T-helper 9 cell (primary cell): ENCODE data around the gene OCSTAMP.

Experiments used
- DNase-seq: peaks from one replicate; pipeline ENCODE4 v3.0.0-alpha.2; 2020
- total RNA-seq, 2 donors: gene quantifications; one replicate each; lab custom pipeline; 2026; lab: John Stamatoyannopoulos, UW

The OCSTAMP gene, protein sequence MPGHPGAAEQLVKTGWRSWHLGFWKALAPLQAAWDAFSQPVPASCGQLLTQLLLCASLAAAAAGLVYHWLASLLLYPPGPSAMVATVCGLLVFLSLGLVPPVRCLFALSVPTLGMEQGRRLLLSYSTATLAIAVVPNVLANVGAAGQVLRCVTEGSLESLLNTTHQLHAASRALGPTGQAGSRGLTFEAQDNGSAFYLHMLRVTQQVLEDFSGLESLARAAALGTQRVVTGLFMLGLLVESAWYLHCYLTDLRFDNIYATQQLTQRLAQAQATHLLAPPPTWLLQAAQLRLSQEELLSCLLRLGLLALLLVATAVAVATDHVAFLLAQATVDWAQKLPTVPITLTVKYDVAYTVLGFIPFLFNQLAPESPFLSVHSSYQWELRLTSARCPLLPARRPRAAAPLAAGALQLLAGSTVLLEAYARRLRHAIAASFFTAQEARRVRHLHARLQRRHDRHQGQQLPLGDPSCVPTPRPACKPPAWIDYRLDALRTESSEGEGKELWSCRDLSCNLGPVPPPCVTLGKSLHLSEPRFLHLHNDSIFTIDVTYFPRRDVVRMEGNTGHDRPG
- 0 reads per million in 2 donors for total RNA-seq

DNA sequence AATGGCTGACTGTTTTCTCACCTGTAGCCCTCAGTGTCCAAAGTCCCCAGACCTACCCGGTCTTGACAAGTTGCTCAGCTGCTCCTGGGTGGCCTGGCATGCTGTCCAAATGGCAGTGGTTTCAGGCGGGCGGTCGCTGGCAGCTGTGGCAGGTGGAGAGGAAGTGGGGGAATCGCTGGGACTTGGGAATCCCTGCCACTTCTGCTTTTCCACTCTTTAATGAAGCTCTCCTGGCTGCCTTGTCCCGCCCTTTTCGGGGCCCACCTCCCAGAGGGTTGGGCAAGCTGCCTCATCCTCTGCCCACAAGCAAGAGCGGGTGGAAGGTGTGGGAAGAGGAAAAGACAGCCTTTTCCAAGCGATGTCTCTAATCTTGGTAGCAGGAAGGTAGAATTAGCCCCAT, at the start of gene OCSTAMP:
OCSTAMP (minus strand) TSS at position 194 of the 400 bp plus-strand sequence; CDS start at position 100, 94 bp downstream.
- DNase-seq, result no peak

DNA sequence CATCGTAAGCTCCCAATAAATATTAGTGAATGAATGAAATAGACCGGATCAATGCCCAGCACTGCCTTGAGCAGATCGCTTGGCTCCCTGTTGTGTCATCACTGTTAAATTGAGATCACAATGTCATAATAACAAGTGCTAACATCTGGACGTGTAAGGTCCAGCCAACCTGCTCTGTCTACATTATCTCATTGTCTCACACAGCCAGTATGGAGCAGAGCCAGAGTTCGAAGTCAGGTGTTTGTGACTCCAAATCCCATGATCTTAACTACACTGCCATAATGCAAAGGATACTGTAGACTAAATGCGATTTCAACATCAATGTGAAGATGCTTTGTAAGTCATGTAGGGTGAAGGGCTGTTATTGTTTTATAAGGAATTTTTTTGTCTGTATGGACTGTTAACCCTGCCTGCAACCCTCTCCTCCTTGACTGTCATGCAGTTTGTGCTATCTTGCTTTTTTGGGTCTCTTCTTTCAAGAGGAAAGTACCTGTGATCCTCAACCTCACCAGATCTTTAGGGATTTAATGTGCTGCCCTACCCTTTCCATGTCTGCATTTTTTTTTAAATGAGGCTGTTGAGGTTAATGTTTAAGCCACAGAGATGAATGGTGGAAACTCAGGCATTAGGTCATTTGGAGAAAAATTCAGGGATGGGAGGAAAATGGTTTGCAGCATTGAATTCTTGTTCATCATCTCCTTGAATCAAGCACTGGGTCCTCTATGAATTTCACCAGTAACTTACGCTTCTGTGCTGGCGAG, 49.0 kb upstream of the OCSTAMP start:
- no peak for DNase-seq

DNA sequence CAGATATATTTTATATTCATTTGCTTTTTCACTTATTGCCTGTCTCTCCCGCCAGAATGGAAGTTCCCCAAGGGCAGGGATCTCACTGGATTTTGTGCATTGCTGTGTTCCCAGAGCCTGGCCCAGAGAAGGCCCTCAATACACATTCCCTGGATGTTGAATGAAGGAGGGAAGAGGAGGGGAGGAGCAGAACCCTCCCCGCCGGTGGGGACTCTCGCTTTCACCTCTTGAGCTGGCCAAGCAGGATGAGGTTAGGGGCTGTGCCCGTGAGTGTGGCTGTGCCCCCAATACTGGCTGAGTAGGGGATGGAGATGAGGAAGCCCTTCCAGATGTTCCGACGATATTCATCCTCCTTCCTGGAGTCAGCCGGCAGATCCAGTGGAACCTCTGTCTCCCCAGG, 45.5 kb upstream of the OCSTAMP start:
- no peak for DNase-seq

- DNase-seq, result no peak
Observed at GRCh38 chr20:46594725-46595124, 44.3 kb upstream of the OCSTAMP start.

DNA sequence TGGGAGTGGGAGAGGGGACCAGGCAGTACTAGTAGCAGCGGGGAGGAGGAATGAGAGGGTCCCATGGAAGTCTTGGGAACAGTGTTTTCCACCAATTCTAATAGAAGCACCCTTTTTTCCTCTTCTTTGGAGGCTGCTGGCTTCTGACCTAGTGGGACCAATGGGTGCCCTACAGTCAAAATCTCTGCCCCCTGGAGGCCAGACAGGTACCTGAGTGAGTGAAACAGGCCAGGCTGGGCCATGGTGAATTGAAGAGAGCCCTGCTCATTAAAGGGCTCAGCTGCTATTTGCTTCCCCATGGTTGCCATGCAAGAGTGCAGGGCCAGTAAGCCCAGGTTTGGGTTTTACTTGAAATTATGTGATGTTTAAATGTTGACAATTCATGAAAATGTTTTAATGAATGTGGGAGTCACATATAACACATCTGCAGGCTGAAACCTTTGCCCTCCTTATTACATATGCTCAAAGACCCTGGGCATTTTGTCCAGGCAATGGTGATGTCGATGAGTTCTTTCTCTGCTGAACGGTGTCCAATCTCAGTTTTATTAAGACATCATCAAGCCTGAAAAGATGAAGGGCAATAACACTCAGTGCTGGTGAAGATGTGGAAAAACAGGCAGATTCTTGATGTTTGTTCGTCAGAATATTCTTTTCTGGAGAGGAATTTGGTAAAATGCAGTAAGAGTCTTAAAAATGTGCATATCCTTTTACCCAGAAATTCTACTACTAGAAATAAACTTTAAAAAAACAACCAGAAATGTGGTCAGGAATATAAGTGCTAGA, 42.3 kb upstream of the OCSTAMP start:
- no peak for DNase-seq

- DNase-seq, result no peak
Observed at GRCh38 chr20:46590443-46590842, 40.0 kb upstream of the OCSTAMP start.

DNA sequence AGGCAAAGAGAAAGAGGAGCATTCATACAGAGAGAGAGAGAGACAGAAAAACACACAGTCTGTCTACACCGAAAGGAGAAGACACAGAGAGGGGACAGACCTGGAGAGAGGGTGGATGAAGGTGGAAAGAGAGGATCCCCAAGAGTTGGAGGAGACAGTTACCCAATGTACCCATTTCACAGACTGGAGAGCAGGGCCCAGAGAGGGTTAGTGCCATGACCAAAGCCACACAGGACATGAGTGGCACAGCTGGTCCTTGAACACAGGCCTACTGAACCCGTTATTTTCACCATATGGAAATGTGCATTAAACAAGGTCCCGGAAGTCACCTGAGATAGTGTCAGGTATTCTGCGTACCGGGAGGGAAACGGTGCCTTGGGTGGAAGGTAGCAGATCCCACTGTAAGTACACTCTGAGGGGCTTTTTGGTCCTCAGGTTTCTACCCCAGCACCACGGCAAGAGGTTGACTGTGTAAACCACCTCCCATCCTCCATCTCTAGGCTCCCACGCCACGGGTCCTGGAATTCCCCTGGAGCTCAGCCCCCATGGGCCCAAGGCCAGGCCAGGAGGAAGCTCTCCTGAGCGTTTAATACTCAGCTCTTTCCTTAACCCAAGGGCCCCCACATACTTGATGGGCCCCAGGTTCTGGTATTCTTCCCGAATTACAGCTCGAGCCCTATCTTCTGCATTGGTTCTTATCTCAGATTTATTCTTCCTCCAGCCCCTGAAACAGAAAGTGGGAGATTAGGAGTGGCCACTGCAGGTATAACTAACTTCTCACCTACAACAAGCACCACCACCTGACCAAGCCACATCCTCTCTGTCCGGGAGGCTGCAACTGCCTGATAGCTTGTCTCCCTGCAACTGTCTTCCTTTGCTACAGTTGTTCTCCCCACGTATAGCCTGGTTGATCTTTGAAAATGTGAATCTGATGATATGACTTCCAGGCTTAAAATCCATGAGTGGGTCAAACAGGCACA, 38.4 kb upstream of the OCSTAMP start:
- DNase-seq, result no peak

- DNase-seq, result no peak
Observed at GRCh38 chr20:46587986-46588385, 37.5 kb upstream of the OCSTAMP start.

- DNase-seq, result no peak
Observed at GRCh38 chr20:46586724-46587123, 36.3 kb upstream of the OCSTAMP start.

- DNase-seq, result no peak
Observed at GRCh38 chr20:46584508-46584907, 34.1 kb upstream of the OCSTAMP start.

DNA sequence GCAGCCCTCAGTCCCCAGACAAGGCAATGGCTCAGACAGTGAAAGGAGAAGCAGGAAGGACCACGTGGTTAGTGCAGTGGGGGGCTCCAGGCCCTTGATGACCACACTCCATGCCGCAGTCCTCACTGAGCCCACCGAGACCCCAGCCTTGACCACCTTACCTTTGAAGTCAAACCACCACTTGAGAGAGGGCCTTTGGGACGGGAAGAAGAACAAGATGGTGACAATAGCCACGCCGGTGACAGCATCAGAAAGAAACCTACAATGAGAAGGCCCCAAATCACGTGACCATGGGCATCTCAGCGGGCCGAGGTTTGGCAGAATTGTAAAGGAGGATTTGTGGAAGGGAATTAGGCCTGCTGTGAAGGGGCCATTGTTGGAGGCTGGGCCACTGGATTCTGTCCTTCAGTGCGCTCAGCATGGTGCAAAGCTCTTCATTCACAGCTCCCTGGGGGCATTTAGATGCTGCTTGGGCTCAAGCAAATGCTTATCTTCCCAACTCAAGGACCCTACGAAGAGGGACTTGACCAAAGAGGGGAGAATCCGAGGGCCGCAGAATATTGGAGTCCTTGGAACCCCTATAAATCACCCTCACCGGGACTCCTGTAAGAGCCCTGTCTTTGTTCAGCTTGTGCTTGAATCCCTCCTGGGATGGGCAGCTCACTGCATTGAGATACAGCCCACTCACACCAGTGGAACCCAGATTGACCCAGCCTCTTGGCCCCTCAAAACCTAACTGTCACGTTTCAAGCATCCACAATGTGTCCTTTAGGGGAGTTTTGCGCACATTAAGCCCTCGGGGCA, 33.2 kb upstream of the OCSTAMP start:
- DNase-seq, result no peak

DNA sequence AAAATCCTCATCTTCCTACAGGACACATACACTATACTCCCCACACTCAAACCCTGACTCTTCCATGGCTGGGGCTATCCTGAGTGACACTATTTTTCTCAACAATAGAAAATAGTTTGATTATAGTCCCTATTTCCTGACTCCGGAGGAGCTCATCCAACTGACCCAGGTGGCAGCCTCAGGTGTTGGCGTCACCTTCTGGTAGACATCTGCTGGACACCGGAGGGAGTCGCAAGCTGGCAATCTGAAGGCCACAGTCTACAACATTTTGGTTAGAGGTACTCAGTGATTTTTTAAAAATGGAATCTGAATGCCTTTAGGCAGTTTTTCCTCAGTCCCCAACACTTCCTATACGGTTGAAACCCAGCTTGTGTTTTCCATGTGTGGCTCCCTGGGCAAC, 32.2 kb upstream of the OCSTAMP start:
- DNase-seq, result no peak

DNA sequence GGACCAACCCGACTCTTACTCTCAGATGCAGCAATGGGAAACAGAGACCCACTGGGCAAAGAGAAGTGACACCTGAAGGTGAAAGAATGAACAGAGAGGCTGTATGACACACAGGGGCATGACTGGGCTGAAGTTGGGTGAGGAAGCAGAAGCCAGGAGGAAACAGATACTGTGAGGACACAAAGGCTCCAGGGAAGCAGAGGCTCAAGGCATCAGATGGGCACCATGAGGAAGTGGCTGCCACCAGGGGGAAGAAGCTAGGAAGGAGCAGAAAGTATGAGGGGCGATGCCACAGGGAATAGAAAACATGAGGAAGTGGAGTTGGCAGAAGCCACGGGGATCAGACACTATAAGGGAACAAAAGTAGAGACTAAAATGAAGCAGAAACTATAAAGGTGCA, 30.9 kb upstream of the OCSTAMP start:
- DNase-seq, result no peak

GRCh38 chr20:46580613-46581205, 30.3 kb upstream of the OCSTAMP start:
- no peak for DNase-seq

- DNase-seq, result no peak
Observed at GRCh38 chr20:46578745-46579144, 28.3 kb upstream of the OCSTAMP start.

DNA sequence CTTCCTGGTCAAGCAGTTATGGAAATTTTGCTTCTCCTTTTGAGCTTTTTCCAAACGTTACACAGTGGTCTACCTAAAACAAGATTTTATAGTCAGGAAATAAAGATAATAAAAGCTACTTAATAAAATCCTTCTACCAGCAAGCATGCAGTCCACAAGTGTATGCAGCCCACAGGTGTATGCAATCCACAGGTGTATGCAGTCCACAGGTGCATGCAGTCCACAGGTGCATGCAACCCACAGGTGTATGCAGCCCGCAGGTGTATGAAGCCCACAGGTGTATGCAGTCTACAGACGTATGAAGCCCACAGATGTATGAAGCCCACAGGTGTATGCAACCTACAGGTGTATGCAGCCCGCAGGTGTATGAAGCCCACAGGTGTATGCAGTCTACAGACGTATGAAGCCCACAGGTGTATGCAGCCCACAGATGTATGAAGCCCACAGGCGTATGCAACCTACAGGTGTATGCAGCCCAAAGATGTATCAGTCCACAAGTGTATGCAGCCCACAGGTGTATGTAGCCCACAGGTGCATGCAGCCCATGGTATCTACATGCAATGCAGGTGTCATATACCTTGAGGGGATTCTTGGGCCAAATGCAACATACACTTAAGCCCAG, 26.4 kb upstream of the OCSTAMP start:
- DNase-seq, result no peak

DNA sequence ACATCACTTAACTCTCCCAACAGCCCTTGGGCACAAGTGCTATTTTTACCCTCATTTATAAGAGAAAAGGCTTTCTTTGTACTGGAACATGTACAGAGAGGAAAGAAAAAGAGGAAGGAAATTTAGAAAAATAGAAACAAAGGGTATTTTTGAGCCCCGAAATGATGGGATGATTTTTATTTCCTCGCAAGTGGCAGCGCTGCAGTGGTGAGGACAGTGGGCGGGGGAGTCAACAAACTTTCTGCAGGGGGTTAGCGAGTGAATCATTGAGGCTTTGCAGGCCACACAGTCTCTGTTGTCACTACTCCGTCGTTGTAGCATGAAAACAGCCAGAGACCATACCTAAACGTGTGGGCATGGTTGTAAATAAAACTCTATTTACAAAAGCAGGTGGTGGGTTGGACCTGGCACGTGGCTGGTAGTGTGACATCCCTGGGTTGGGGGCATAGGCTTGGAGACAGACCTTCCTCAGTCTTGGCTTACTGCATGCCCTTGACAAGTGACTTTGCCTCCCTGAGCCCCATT, 25.5 kb upstream of the OCSTAMP start:
- no peak for DNase-seq

GRCh38 chr20:46575394-46575793, 24.9 kb upstream of the OCSTAMP start:
- DNase-seq, result no peak

GRCh38 chr20:46573788-46574584, 23.5 kb upstream of the OCSTAMP start:
- no peak for DNase-seq
